Measurements from ENCODE around the gene CDC37L1.
"Not testable (repeated sequence)": the region's sequence is repeated elsewhere in the genome, so short reads cannot be mapped to it uniquely, and the experiment has no call there.

DNA sequence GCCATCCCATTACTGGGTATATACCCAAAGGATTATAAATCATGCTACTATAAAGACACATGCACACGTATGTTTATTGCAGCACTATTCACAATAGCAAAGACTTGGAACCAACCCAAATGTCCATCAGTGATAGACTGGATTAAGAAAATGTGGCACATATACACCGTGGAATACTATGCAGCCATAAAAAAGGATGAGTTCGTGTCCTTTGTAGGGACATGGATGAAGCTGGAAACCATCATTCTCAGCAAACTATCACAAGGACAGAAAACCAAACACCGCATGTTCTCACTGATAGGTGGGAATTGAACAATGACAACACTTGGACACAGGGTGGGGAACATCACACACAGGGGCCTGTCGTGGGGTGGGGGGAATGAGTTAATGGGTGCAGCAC is 18.7 kb upstream of the CDC37L1 start:
- not testable (repeated sequence) for TF ChIP-seq POLR2A (IDR thresholded peaks at IDR 0.05; ENCODE audit: low read length); GATA1 (IDR thresholded peaks at IDR 0.05; ENCODE audit: low read depth, low read length)

All from erythroblast (primary cell).